ENCODE measurements around the gene PGAP2.
"Not testable (repeated sequence)": the region's sequence is repeated elsewhere in the genome, so short reads cannot be mapped to it uniquely, and the experiment has no call there.

Gene PGAP2

DNA sequence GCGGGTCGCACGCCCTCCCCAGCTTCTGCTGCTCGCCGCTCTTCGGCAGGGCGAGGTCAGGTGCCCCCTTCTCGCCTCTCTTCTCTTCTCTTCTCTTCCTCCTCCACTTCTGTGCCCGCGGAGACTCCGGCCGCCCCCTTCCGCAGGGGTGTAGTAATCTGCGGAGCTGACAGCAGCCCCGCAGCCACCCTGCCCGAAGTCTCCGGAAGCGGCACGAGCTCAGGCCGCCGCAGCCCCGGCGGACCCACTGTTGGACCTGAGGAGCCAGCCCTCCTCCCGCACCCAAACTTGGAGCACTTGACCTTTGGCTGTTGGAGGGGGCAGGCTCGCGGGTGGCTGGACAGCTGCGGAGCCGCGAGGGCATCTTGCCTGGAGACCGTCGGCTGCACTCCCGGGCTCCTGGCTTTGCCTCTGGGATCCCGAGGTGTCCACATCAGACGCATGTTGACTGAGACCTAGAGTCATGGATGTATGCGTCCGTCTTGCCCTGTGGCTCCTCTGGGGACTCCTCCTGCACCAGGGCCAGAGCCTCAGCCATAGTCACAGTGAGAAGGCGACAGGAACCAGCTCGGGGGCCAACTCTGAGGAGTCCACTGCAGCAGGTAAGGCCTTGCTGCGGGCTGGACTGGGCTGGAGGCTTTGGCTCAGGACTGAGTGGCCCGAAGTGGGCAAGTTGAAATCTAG is 47.6 kb downstream of the PGAP2 start:
- Mint-ChIP-seq H3K4me1 (peaks cover 62% of the 10 kb centered on the region), H3K9me3 (no peaks in the 10 kb centered on the region), H3K27ac (peak overlapping the region; percentile 12 to 78 (median 55))

DNA sequence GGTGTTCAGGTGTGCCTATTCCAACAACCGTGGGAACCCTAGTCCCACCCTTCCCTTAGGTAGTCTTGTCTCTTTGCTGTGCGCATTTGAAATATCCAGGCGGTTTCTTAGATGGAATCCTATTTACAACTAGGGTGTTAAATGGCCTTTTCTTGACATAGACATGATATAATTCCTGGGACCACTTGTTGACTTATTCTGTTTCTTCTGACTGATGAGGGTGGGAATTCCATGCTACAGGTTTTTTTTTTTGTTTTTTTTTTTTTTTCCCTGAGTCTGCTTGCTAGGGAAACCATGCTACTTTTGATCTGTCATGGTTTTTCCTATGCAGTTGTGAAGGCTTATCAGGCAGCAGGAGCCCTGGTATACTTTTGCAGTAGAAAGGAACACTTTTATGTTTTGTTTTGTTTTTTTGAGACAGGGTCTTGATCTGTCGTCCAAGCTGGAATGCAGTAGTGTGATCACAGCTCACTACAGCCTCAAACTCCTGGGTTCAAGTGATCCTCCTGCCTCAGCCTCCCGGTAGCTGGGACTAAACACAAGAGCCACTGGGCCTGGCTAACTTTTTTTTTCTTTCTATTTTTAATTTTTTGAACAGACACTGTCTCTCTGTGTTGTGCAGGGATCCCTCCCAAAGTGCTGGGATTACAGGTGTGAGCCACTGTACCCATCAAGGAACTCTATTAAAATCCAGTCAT is 48.6 kb downstream of the PGAP2 start:
- Mint-ChIP-seq H3K36me3 (ENCODE audit: low read depth) (no peaks in the 10 kb centered on the region), H3K9me3 (no peaks in the 10 kb centered on the region), H3K27ac (peak overlapping the region; percentile 12 to 78 (median 59)), H3K27me3 (ENCODE audit: low read depth) (no peaks in the 10 kb centered on the region), H3K4me1 (peaks cover 69% of the 10 kb centered on the region), H3K4me3 (peak overlapping the region; percentile 95 to 98 (median 96))
- TF ChIP-seq, protein P1, sequence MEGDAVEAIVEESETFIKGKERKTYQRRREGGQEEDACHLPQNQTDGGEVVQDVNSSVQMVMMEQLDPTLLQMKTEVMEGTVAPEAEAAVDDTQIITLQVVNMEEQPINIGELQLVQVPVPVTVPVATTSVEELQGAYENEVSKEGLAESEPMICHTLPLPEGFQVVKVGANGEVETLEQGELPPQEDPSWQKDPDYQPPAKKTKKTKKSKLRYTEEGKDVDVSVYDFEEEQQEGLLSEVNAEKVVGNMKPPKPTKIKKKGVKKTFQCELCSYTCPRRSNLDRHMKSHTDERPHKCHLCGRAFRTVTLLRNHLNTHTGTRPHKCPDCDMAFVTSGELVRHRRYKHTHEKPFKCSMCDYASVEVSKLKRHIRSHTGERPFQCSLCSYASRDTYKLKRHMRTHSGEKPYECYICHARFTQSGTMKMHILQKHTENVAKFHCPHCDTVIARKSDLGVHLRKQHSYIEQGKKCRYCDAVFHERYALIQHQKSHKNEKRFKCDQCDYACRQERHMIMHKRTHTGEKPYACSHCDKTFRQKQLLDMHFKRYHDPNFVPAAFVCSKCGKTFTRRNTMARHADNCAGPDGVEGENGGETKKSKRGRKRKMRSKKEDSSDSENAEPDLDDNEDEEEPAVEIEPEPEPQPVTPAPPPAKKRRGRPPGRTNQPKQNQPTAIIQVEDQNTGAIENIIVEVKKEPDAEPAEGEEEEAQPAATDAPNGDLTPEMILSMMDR (IDR thresholded peaks at IDR 0.05; ENCODE audit: unreplicated experiment in 3 of 3) = no peak

More for the DNA sequence above, 47.6 kb downstream of the PGAP2 start:
- no peaks in the 10 kb centered on the region for H3K36me3 Mint-ChIP-seq (ENCODE audit: low read depth)
- TF ChIP-seq, protein P1 (IDR thresholded peaks at IDR 0.05; ENCODE audit: unreplicated experiment in 3 of 3) = no peak
- H3K27me3 Mint-ChIP-seq (ENCODE audit: low read depth) = no peaks in the 10 kb centered on the region
- peak overlapping the region; percentile 95 to 98 (median 96) for H3K4me3 Mint-ChIP-seq

DNA sequence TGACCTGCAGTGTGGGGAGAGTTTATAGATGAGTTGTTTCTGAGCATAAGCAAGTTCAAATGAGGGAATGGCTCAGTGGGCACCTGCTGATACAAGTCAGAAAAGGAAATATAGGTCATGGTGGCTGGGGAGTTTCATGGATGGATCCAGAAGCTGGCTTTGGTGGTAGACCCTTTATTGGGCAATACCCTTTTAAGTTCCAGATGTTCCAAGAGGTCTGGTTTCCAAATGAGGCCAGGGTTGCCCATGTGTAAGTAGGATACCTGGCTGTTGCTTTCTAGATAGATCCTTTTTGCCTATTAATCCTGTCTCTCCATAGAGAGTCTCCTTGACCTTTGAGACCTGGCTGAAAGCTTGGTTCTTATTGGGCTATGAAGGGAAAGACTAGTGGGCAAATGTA is 49.3 kb downstream of the PGAP2 start:
- H3K36me3 Mint-ChIP-seq (ENCODE audit: low read depth) = no peaks in the 10 kb centered on the region
- H3K27me3 Mint-ChIP-seq (ENCODE audit: low read depth) = no peaks in the 10 kb centered on the region
- peak overlapping the region in 2 of 3 experiments; percentile 12 to 59 for H3K27ac Mint-ChIP-seq
- peak overlapping the region; percentile 58 to 98 (median 96) for H3K4me3 Mint-ChIP-seq
- no peaks in the 10 kb centered on the region for H3K9me3 Mint-ChIP-seq
- peaks cover 69% of the 10 kb centered on the region for H3K4me1 Mint-ChIP-seq
- TF ChIP-seq, protein P1 (IDR thresholded peaks at IDR 0.05; ENCODE audit: unreplicated experiment in 3 of 3) = no peak

DNA sequence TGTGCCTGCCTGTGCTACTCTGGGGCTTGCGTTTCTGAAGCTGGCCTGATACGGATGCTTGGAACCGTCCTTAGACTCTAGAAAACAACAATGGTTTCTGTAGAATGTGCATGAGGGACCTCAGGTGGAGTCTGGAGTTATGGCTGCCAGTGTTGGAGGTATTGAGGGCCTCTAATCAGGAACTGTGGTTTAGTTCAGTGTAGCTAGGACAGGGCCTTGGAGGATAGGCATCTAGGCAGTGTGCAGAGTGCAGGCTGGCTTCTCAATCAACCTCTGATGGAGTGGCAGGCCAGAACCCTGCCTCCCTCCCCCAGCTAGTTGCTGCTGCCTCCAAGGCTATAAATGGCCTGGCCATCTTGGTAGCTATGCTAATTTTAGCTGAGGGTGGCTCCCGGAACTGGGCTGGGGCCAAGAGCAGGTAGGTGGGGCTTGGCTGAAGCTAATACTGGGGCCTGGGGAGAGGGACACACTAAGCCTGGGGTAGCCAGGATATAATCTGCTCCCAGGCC is 51.1 kb downstream of the PGAP2 start:
- TF ChIP-seq, protein P1 (IDR thresholded peaks at IDR 0.05; ENCODE audit: unreplicated experiment in 3 of 3) = no peak
- Mint-ChIP-seq H3K4me1 (peaks cover 61% of the 10 kb centered on the region), H3K27me3 (ENCODE audit: low read depth) (no peaks in the 10 kb centered on the region), H3K36me3 (ENCODE audit: low read depth) (no peaks in the 10 kb centered on the region), H3K9me3 (no peaks in the 10 kb centered on the region), H3K4me3 (peak overlapping the region; percentile 2 to 96 (median 44)), H3K27ac (no peak overlapping the region)

DNA sequence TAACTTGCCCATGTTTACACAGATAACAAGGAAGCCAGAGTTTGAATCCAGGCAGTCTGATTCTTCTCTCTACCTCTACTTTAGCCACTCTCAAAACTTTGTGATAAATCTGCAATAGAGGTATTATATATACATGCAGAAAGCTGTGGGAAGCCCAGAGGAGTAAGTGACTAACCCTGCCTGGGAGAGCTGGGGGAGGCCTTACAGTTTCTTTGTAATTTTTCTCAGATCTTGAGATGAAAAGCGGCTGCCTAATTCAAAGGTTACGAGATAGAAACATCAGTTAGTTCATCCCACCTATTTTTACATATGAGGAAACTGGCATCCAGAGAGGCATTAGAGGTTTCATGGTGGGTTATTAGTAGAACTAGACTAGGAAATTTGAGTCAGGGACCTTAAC is 52.0 kb downstream of the PGAP2 start:
- H3K9me3 Mint-ChIP-seq = no peaks in the 10 kb centered on the region
- peaks cover 56% of the 10 kb centered on the region for H3K4me1 Mint-ChIP-seq
- no peaks in the 10 kb centered on the region for H3K27me3 Mint-ChIP-seq (ENCODE audit: low read depth)
- H3K36me3 Mint-ChIP-seq (ENCODE audit: low read depth) = no peaks in the 10 kb centered on the region
- H3K27ac Mint-ChIP-seq = no peak overlapping the region
- no peak overlapping the region for H3K4me3 Mint-ChIP-seq
- TF ChIP-seq, protein P1 (IDR thresholded peaks at IDR 0.05; ENCODE audit: unreplicated experiment in 3 of 3) = no peak

DNA sequence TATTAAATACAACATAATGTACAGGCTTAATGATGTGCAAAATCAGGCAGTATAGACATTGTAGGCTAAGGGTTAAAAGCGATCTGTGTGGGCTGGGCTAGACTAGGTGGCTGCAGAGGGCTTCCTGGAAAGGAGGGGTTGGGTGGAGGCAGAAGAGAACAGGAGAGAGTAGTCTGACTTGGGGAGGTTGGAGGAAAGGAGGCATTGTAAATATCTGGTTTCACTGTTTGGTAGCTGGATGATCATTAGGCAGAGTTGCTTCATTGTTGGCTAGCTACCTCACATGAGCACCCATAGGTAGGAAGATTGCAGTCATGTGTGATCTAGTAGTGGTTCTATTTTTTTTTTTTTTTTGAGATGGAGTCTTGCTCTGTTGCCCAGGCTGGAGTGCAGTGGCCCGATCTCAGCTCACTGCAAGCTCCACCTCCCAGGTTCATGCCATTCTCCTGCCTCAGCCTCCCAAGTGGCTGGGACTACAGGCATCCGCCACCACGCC is 52.6 kb downstream of the PGAP2 start:
- H3K9me3 Mint-ChIP-seq; H3K27ac Mint-ChIP-seq; H3K4me3 Mint-ChIP-seq; H3K27me3 Mint-ChIP-seq (ENCODE audit: low read depth); H3K36me3 Mint-ChIP-seq (ENCODE audit: low read depth): not testable (repeated sequence)
- peaks cover 62% of the 10 kb centered on the region for H3K4me1 Mint-ChIP-seq

All from nephron (organoid).